ENCODE measurements around the gene SLC6A19.

Gene SLC6A19

GRCh38 chr5:1209489-1209852 lies 8.1 kb downstream of the SLC6A19 start:
- DNase-seq (ENCODE audit: low read depth in 2 of 2): no peak

DNA sequence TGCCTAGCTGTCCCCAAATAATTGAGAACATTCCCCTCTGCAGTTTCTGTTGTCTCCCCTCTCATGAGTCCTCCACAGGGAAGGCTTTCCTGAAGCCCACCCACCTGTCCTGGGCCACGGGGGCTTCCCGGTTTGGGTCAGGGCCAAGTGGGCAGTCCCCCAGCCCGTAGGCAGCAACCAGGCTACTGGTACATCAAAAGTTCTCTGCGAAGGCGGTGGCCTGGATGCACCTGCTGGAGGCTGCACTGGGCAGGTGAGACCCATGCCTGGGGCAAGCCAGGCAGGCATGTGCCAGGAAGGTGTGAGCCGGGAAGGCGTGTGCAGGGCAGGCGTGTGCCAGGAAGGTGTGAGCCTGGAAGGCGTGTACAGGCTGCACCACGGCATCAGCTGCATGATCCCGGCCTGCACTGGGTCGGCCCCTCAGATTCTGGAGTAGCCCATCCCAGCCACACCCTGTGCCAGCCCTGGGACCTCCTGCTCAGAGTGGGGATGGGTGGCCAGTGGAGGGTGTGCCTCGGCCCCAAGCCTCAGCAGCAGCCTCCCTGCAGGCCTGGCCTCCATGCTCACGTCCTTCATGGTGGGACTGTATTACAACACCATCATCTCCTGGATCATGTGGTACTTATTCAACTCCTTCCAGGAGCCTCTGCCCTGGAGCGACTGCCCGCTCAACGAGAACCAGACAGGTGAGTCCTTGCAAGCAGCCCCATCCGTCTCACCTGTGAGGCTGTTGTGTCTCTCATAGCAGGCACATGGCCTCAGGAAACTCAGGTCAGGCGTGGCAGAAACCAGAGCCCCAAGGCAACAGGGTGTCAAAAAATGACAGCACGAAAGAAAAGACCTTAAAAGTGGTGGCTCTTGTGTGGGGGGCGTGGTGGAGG lies 8.7 kb downstream of the SLC6A19 start:
- DNase-seq (ENCODE audit: low read depth in 2 of 2): no peak

- DNase-seq (ENCODE audit: low read depth in 2 of 2): no peak
These were observed 9.4 kb downstream of the SLC6A19 start for GRCh38 chr5:1210832-1211251.

DNA sequence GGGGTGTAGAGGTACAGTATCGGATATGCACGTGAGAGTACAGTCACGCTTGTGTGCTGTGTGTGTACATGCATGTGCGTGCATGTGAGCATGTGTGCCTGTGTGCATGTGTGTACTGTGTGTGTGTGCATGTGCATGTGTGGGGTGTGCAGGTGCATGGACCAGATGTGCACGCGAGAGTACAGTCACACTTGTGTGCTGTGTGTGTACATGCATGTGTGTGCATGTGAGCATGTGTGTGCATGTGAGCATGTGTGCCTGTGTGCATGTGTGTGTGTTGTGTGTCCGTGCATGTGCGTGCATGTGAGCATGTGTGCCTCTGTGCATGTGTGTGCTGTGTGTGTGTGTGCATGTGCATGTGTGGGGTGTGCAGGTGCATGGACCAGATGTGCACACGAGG lies 10.3 kb downstream of the SLC6A19 start:
- DNase-seq (ENCODE audit: low read depth in 2 of 2): no peak

- no peak for DNase-seq (ENCODE audit: low read depth in 2 of 2)
These were observed 10.9 kb downstream of the SLC6A19 start for GRCh38 chr5:1212271-1212670.

- no peak for DNase-seq (ENCODE audit: low read depth in 2 of 2)
These were observed 11.5 kb downstream of the SLC6A19 start for GRCh38 chr5:1212881-1213280.

- DNase-seq (ENCODE audit: low read depth in 2 of 2): no peak
These were observed 12.2 kb downstream of the SLC6A19 start for GRCh38 chr5:1213508-1214162.

- no peak for DNase-seq (ENCODE audit: low read depth in 2 of 2)
These were observed 13.0 kb downstream of the SLC6A19 start for GRCh38 chr5:1214163-1214935.

DNA sequence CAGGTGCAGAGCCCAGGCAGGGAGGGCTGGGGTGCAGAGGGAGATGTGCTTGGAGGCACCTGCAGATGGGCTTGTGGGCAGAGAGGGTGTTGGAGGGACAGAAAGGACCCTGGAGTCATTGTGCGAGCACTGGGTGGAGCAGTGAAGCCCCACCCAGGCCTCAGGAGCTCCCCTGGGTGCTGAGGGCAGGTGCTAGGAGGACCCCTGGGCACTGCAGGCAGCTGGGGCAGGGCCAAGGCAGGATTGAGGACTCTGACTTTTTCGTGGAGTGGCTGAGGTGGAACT lies 13.5 kb downstream of the SLC6A19 start:
- DNase-seq (ENCODE audit: low read depth in 2 of 2): no peak

- no peak for DNase-seq (ENCODE audit: low read depth in 2 of 2)
These were observed 14.1 kb downstream of the SLC6A19 start for GRCh38 chr5:1215320-1216096.

GRCh38 chr5:1216211-1216917 lies 15.0 kb downstream of the SLC6A19 start:
- no peak for DNase-seq (ENCODE audit: low read depth in 2 of 2)

DNA sequence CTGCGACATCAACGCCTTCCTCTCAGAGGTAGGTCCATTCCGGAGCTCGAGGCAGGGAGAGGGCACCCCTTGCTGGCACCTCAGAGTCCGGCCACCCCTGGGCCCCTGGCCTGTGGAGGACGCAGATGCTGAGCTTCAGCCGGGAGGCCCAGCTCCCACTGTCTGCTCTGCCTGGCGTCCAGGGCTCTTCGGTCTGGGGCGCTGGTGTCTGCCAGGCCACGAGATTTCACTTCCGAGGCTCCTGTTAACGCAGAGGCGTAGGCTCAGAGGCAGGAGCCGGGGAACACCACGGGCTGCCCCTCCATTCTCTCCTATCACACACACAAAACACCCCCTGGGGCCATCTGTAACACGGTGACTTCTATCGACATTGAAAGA lies 15.5 kb downstream of the SLC6A19 start:
- no peak for DNase-seq (ENCODE audit: low read depth in 2 of 2)

GRCh38 chr5:1217596-1218206 lies 16.3 kb downstream of the SLC6A19 start:
- DNase-seq (ENCODE audit: low read depth in 2 of 2): no peak

DNA sequence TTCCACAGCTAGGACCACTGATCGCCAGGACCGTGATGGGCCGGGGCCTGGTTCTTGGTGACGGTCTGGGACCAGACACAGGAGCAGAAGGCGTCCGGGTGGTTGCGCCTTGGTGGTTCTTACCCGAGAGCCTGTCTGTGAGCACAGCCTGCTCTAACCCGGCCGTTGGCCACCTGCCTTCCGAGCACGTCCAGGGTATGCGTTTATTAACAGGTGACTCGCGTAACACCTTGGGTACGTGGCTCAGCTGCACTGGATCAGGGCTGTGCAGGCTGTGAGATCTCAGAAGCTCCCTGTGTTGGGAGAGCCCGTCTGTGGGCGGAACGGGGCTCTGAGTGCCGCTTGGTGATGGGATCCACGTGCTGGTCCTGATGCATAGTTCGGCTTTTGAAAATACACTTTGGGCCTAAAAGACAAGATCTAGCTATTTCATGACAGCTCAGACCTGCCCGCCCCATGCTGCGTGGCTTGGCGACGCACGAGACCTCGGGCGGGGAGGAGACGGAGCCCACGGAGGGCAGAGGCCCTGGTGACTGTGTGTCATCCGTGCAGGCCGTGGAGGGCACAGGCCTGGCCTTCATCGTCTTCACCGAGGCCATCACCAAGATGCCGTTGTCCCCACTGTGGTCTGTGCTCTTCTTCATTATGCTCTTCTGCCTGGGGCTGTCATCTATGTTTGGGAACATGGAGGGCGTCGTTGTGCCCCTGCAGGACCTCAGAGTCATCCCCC lies 17.1 kb downstream of the SLC6A19 start:
- DNase-seq (ENCODE audit: low read depth in 2 of 2): no peak

DNA sequence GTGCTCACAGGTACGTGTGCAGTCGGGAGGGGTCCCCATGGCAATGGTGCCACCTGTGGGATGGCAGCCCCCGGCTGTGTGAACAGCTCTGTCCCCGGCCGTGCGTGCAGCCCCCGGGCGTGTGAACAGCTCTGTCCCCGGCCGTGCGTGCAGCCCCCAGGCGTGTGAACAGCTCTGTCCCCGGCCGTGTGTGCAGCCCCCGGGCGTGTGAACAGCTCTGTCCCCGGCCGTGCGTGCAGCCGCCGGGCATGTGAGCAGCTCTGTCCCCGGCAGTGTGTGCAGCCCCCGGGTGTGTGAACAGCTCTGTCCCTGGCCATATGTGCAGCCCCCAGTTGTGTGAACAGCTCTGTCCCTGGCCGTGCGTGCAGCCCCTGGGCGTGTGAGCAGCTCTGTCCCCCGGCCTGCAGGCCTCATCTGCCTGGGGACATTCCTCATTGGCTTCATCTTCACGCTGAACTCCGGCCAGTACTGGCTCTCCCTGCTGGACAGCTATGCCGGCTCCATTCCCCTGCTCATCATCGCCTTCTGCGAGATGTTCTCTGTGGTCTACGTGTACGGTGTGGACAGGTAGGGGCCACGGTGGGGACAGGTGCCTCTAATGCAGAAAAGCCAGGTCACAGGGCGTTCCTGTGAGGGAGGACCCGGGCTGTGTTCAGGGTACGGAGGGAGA lies 17.8 kb downstream of the SLC6A19 start:
- no peak for DNase-seq (ENCODE audit: low read depth in 2 of 2)

DNA sequence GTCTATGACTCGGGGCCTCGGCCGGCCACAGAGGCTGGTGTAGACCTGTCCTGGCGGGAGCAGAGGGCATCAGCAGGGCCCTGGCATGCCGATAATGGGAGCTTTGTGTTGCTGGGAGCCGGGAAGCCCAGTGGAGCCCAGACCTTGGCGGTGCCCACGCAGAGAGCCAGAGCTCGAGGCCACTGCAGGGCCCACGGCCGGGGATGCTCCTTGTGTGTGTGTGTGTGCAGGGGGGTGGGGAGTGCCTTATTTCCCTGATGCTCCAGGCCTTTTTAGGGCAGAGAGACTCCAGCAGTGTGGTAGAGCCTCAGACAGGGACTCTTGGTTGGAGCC lies 18.3 kb downstream of the SLC6A19 start:
- no peak for DNase-seq (ENCODE audit: low read depth in 2 of 2)

- DNase-seq (ENCODE audit: low read depth in 2 of 2): no peak
These were observed 19.0 kb downstream of the SLC6A19 start for GRCh38 chr5:1220351-1220750.

- no peak for DNase-seq (ENCODE audit: low read depth in 2 of 2)
These were observed 19.4 kb downstream of the SLC6A19 start for GRCh38 chr5:1220831-1221230.

DNA sequence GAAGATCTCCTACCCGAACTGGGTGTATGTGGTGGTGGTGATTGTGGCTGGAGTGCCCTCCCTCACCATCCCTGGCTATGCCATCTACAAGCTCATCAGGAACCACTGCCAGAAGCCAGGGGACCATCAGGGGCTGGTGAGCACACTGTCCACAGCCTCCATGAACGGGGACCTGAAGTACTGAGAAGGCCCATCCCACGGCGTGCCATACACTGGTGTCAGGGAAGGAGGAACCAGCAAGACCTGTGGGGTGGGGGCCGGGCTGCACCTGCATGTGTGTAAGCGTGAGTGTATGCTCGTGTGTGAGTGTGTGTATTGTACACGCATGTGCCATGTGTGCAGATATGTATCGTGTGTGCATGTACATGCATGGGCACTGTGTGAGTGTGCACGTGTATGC lies 20.3 kb downstream of the SLC6A19 start:
- DNase-seq (ENCODE audit: low read depth in 2 of 2): no peak

GRCh38 chr5:1222147-1222546 lies 20.8 kb downstream of the SLC6A19 start:
- DNase-seq (ENCODE audit: low read depth in 2 of 2): no peak
